CD4-positive, alpha-beta memory T cell (primary cell): ENCODE results near the gene IDS. TPM values are rescaled to one million over a fixed set of nuclear protein-coding genes. Genes with fewer than 3 reads are reported as not detected.

Experiments used
- CTCF ChIA-PET: fragments of 350-600 bp; sonication (Branson Sonifier 250); formaldehyde crosslinking; loops from one replicate; lab custom pipeline; 2021; ENCODE audit warnings: inconsistent platforms; ENCODE audit not compliant: partially characterized antibody; lab: Charles Lee
- POLR2A ChIA-PET: fragments of 350-600 bp; sonication (Branson Sonifier 250); formaldehyde crosslinking; loops from one replicate; lab custom pipeline; 2021; ENCODE audit not compliant: partially characterized antibody; lab: Charles Lee
- DNase-seq, 5 donors: peaks; one replicate each; pipeline versions ENCODE4 v3.0.0 to v3.0.0-alpha.2; 2020 to 2022; ENCODE audit warnings: mixed read lengths in 1 of 5
- H3K27ac ChIP-seq: one replicate; pipeline ENCODE4 v1.7.0; 2013; ENCODE audit warnings: low read depth, low read length
- H3K27me3 ChIP-seq: 2 replicates; pipeline ENCODE4 v1.7.0; 2013; ENCODE audit warnings: mild to moderate bottlenecking, low read length, moderate library complexity; ENCODE audit not compliant: insufficient read depth
- H3K36me3 ChIP-seq: 2 replicates; pipeline ENCODE4 v1.7.0; 2013; ENCODE audit warnings: mild to moderate bottlenecking, low read length, moderate library complexity; ENCODE audit not compliant: insufficient read depth
- H3K4me1 ChIP-seq: 2 replicates; pipeline ENCODE4 v1.7.0; 2013; ENCODE audit warnings: mild to moderate bottlenecking, low read length, moderate library complexity; ENCODE audit not compliant: insufficient read depth
- H3K4me3 ChIP-seq, 2 donors: one replicate each; pipeline ENCODE4 v1.7.0; 2013; ENCODE audit warnings: low read length in 2 of 2, mild to moderate bottlenecking in 1 of 2
- H3K9me3 ChIP-seq, 2 donors: one replicate each; pipeline ENCODE4 v1.7.0; 2013; ENCODE audit warnings: low read length in 2 of 2, control low read depth in 1 of 2; ENCODE audit not compliant: control insufficient read depth in 1 of 2
- H3K27ac Mint-ChIP-seq, 7 donors: one replicate each; pipeline ENCODE4 v1.8.0; 2020 to 2021; ENCODE audit warnings: mixed read lengths in 7 of 7, mild to moderate bottlenecking in 6 of 7, inconsistent platforms in 3 of 7, moderate library complexity in 3 of 7
- H3K27me3 Mint-ChIP-seq, 2 donors: one replicate each; pipeline ENCODE4 v1.8.0; 2020 to 2021; ENCODE audit warnings: mixed read lengths in 2 of 2
- H3K36me3 Mint-ChIP-seq, 2 donors: one replicate each; pipeline ENCODE4 v1.8.0; 2020 to 2021; ENCODE audit warnings: mixed read lengths in 2 of 2, inconsistent platforms in 1 of 2, mild to moderate bottlenecking in 1 of 2
- H3K4me1 Mint-ChIP-seq, 4 donors: one replicate each; pipeline ENCODE4 v1.8.0; 2020 to 2021; ENCODE audit warnings: mixed read lengths in 4 of 4, mild to moderate bottlenecking in 1 of 4
- H3K4me3 Mint-ChIP-seq, 8 donors: one replicate each; pipeline ENCODE4 v1.8.0; 2020 to 2021; ENCODE audit warnings: mixed read lengths in 8 of 8, mild to moderate bottlenecking in 7 of 8, moderate library complexity in 6 of 8, inconsistent platforms in 3 of 8
- H3K9me3 Mint-ChIP-seq, 8 donors: one replicate each; pipeline ENCODE4 v1.8.0; 2020 to 2021; ENCODE audit warnings: mixed read lengths in 8 of 8, mild to moderate bottlenecking in 5 of 8, inconsistent platforms in 3 of 8, moderate library complexity in 1 of 8
- intact Hi-C: fragments of 100-400 bp; cut with micrococcal nuclease; formaldehyde crosslinking; loops from one replicate; pipeline ENCODE4 v1.15.1; 2023
- polyA plus RNA-seq, 2 donors: library from polyadenylated mRNA; unstranded; fragments of 300-500 nt; fragmentation: Illumina TruSeq; gene quantifications; one replicate each; pipeline ENCODE4 v1.2.3, GENCODE V29; 2021
- total RNA-seq, 2 experiments: library from RNA; stranded (reverse); gene quantifications; one replicate each; pipeline ENCODE4 v1.2.3, GENCODE V29; 2021

The IDS gene
- total and polyA plus RNA-seq, 4 experiments from 2014 or later: 121 to 196 (median 157) TPM

DNA sequence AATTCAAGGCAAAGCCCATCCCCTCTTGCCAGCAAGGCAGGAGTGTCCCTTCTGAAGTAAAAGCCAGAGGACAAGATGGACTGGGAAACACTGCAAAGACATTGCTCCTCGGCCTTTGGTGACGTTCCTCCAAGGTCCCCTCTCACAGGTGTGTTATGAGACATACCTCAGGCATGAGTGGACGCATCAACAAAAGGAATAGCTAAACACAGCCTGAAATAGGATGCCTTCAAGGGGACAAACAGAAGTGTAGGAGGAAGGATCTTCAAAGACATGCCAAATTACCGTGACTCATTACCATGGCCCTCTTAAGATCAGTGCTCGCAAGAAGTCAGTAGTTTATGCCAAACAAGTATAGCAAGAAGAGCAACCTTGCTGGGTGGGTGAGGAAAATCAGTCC lies 6.0 kb upstream of the IDS start:
- POLR2A ChIA-PET: interaction anchor here (2.9 kb wide), 1 partner anchor 29 kb away, joined by 22 read pairs; the partner anchor contains the start of gene EOLA1
- no peak overlapping the region for H3K27ac Mint-ChIP-seq

DNA sequence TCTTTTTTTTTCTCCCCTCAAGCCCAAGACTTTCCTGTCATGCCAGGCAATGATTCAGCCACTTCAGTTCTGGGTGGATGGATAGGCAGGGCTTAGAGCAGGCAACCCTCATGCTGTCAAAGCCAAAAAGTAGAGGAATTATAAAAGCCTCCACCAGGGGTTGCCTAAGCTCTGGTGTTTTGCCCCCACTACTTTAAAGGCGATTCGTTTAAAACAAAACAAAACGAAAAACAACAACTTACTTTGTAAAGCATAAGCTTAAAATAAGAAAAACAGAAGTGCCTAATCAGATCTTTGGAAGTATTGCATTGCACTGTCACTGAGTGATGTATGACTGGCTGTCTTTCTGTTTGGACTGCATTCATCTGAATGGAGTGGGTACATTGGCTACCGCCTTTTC lies 5.3 kb upstream of the IDS start:
- POLR2A ChIA-PET: no interaction called here
- peaks cover 29% of the 10 kb centered on the region for H3K4me1 ChIP-seq
- DNase-seq: no peak
- CTCF ChIA-PET: interaction anchor here (0.8 to 4.1 kb wide), 2 partner anchors 19 to 29 kb away, joined by 3 to 33 read pairs; no protein-coding TSS in a partner anchor
- H3K4me3 ChIP-seq: no peak overlapping the region
- H3K27ac ChIP-seq: no peak overlapping the region
- Mint-ChIP-seq H3K36me3 (no peaks in the 10 kb centered on the region), H3K27me3 (peaks cover 0 to 2% of the 10 kb centered on the region in 2 donors), H3K27ac (no peak overlapping the region), H3K9me3 (no peaks in the 10 kb centered on the region), H3K4me1 (peaks cover 9 to 16% (median 11%) of the 10 kb centered on the region in 4 donors), H3K4me3 (no peak overlapping the region)
- no peaks in the 10 kb centered on the region for H3K27me3 ChIP-seq
- intact Hi-C loops: loop anchor here (5.0 kb wide), 1 partner anchor 122 kb away; the partner anchor contains the start of gene TMEM185A
- H3K9me3 ChIP-seq: no peaks in the 10 kb centered on the region
- no peaks in the 10 kb centered on the region for H3K36me3 ChIP-seq

More for the DNA sequence above, 6.0 kb upstream of the IDS start:
- Histone ChIP-seq H3K27me3 (no peaks in the 10 kb centered on the region), H3K36me3 (no peaks in the 10 kb centered on the region), H3K4me3 (no peak overlapping the region), H3K27ac (no peak overlapping the region), H3K9me3 (no peaks in the 10 kb centered on the region), H3K4me1 (peaks cover 22% of the 10 kb centered on the region)
- Mint-ChIP-seq H3K27me3 (peaks cover 0 to 2% of the 10 kb centered on the region in 2 donors), H3K4me1 (peaks cover 5 to 14% (median 8%) of the 10 kb centered on the region in 4 donors), H3K4me3 (no peak overlapping the region), H3K9me3 (no peaks in the 10 kb centered on the region), H3K36me3 (no peaks in the 10 kb centered on the region)
- no peak for DNase-seq
- intact Hi-C loops: loop anchor here (5.0 kb wide), 1 partner anchor 121 kb away; the partner anchor contains the start of gene TMEM185A
- CTCF ChIA-PET: interaction anchor here (2.4 to 4.1 kb wide), 4 partner anchors 11 to 29 kb away, joined by 16 to 33 read pairs (median 30); partner anchors contain the start of gene EOLA1

DNA sequence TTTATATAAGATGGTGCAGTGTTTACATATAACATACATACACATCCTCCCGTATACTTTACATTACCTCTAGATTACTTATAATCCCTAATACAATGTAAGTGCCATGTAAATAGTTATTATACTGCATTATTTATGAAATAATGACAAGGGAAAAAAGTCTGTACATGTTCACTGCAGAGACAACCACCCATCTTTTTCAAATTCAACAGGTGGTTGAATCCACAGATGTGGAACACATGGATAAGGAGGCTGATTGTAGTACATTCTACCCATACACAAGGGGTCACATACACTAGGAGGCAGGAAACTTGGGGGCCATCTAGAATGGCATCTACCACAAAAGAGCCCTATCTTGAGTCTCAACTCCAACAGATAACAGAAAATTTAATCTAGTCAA lies 3.4 kb upstream of the IDS start:
- CTCF ChIA-PET: interaction anchor here (0.9 kb wide), 1 partner anchor 18 kb away, joined by 3 read pairs; no protein-coding TSS in a partner anchor

DNA sequence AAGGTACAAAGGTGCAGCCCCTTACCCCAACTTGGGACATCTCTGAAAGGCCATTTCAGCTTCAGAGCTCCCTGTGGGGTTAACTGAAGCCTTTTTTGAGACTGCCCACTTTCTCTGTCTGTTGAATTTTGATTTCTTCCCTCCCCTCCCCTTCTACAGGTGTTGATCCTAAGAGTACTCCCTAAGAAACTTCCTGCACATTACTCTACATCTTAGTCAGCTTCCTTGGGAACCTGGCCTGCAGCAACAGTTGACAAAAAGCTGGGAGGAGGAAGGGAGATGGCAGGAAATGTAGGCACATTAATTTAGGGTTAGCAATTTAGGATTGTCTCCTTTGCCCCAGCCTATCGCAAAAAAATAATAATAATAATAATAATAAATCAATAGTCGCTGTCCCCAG lies 1.2 kb upstream of the IDS start:
- H3K27me3 Mint-ChIP-seq: peaks cover 2 to 3% of the 10 kb centered on the region in 2 donors
- peak overlapping the region in 1 of 8 donors; percentile 51 for H3K4me3 Mint-ChIP-seq
- Histone ChIP-seq H3K9me3 (no peaks in the 10 kb centered on the region), H3K27ac (peak overlapping the region; percentile 95), H3K4me3 (no peak overlapping the region), H3K4me1 (peaks cover 27% of the 10 kb centered on the region), H3K27me3 (no peaks in the 10 kb centered on the region), H3K36me3 (peaks cover 9% of the 10 kb centered on the region)
- H3K36me3 Mint-ChIP-seq: peaks cover 4 to 20% of the 10 kb centered on the region in 2 donors
- CTCF ChIA-PET: no interaction called here
- no peaks in the 10 kb centered on the region for H3K9me3 Mint-ChIP-seq
- H3K27ac Mint-ChIP-seq: peak overlapping the region in 6 of 7 donors; percentile 45 to 100 (median 98)
- DNase-seq: no peak
- intact Hi-C loops: loop anchor here (5.0 kb wide), 1 partner anchor 321 kb away; no protein-coding TSS in a partner anchor
- peaks cover 9 to 28% (median 20%) of the 10 kb centered on the region in 4 donors for H3K4me1 Mint-ChIP-seq
- POLR2A ChIA-PET: interaction anchor here (1.3 to 4.8 kb wide), 5 partner anchors 8 to 432 kb away, joined by 4 to 112 read pairs (median 13); partner anchors contain the start of genes EOLA1 and EOLA2

More for the DNA sequence above, 3.4 kb upstream of the IDS start:
- POLR2A ChIA-PET: interaction anchor here (1.1 kb wide), 1 partner anchor 32 kb away, joined by 3 read pairs; the partner anchor contains the start of gene EOLA1
- peak overlapping the region in 1 of 7 donors; percentile 37 for H3K27ac Mint-ChIP-seq
- no peaks in the 10 kb centered on the region for H3K36me3 ChIP-seq
- H3K9me3 Mint-ChIP-seq: no peaks in the 10 kb centered on the region
- no peak overlapping the region for H3K27ac ChIP-seq
- intact Hi-C loops: loop anchor here (5.0 kb wide), 1 partner anchor 319 kb away; no protein-coding TSS in a partner anchor
- DNase-seq: no peak
- no peaks in the 10 kb centered on the region for H3K9me3 ChIP-seq
- H3K27me3 ChIP-seq: no peaks in the 10 kb centered on the region
- peaks cover 11 to 22% (median 14%) of the 10 kb centered on the region in 4 donors for H3K4me1 Mint-ChIP-seq
- H3K4me3 Mint-ChIP-seq: no peak overlapping the region
- peaks cover 2 to 3% of the 10 kb centered on the region in 2 donors for H3K27me3 Mint-ChIP-seq
- H3K36me3 Mint-ChIP-seq: peaks cover 0 to 5% of the 10 kb centered on the region in 2 donors
- H3K4me3 ChIP-seq: no peak overlapping the region
- H3K4me1 ChIP-seq: peaks cover 22% of the 10 kb centered on the region

DNA sequence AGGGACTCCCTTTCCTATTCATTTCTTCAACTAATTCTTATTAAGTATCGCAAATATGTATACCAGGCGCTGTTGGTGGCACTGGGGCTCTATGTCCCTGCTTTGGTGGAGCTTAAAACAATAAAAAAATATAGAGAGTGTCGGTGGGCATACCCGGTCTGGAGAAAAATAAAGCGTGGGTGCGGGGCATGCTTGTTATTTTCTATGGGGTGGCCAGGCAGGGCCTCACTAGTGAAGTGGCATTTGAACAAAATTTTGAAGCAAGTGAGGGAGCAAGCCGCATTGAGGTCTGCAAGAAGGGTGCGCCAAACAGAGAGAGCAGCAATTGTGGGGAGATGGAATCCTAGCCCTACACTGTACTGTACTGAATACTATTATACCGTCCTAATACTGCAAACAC lies 565 bp upstream of the IDS start:
- peaks cover 2 to 3% of the 10 kb centered on the region in 2 donors for H3K27me3 Mint-ChIP-seq
- peaks cover 9 to 33% (median 22%) of the 10 kb centered on the region in 4 donors for H3K4me1 Mint-ChIP-seq
- Histone ChIP-seq H3K9me3 (no peaks in the 10 kb centered on the region), H3K27ac (peak overlapping the region; percentile 95), H3K27me3 (no peaks in the 10 kb centered on the region), H3K4me1 (peaks cover 33% of the 10 kb centered on the region), H3K4me3 (peak overlapping the region in 1 of 2 donors; percentile 73), H3K36me3 (peaks cover 16% of the 10 kb centered on the region)
- H3K9me3 Mint-ChIP-seq: no peaks in the 10 kb centered on the region
- intact Hi-C loops: loop anchor here (1.0 to 5.0 kb wide), 2 partner anchors 22 to 322 kb away; no protein-coding TSS in a partner anchor
- peak overlapping the region in 6 of 7 donors; percentile 97 to 100 (median 98) for H3K27ac Mint-ChIP-seq
- H3K36me3 Mint-ChIP-seq: peaks cover 5 to 26% of the 10 kb centered on the region in 2 donors
- POLR2A ChIA-PET: interaction anchor here (0.6 to 4.8 kb wide), 8 partner anchors 8 to 434 kb away, joined by 3 to 112 read pairs (median 9); partner anchors contain the start of genes EOLA1 and EOLA2
- CTCF ChIA-PET: interaction anchor here (0.9 to 2.5 kb wide), 3 partner anchors 14 to 34 kb away, joined by 3 to 20 read pairs (median 5); partner anchors contain the start of gene EOLA1
- DNase-seq: no peak
- peak overlapping the region; percentile 52 to 99 (median 96) for H3K4me3 Mint-ChIP-seq

DNA sequence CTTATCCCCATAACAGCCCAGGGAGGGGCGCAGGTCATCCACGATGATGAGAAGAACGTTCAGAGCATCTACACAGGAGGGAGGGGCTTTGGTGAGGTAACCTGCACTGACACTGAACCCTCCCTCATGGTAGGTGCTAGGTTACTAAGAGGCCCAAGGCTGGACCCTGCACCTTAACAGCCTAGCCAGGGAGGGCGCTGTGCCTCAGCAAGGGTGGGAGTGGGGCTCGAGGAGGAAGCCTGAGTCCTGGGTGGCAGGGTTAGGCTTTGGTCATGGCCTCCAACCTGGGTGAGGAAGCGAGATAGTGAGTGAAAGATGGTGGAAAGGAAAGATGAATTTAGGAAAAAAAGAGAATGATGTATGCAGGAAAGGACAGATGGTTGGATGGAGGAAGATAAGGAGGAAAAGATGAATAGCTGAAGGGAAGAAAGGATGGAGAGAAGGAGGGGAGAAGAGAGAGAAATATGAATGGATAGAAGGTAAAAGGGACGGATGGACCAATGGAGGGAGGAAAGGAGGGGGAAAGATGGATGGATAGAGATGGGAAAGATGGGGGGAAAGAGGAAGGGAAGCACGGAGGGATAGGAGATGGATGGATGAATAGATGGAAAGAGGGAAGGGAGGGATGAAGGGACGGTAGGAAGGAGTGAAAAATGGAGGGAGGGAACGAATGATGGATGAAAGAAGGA lies 736 bp downstream of the IDS start:
- Mint-ChIP-seq H3K4me1 (peaks cover 13 to 44% (median 27%) of the 10 kb centered on the region in 4 donors), H3K9me3 (no peaks in the 10 kb centered on the region)
- POLR2A ChIA-PET: interaction anchor here (0.6 to 4.8 kb wide), 8 partner anchors 10 to 1593 kb away, joined by 3 to 112 read pairs (median 8); partner anchors contain the start of genes EOLA1, EOLA2 and FMR1

More for the DNA sequence above, 736 bp downstream of the IDS start:
- Mint-ChIP-seq H3K27ac (peak overlapping the region in 6 of 7 donors; percentile 97 to 100 (median 99)), H3K27me3 (peaks cover 0 to 3% of the 10 kb centered on the region in 2 donors), H3K36me3 (peaks cover 5 to 38% of the 10 kb centered on the region in 2 donors), H3K4me3 (peak overlapping the region; percentile 85 to 99 (median 96))
- H3K9me3 ChIP-seq: no peaks in the 10 kb centered on the region
- peak overlapping the region; percentile 95 for H3K27ac ChIP-seq
- CTCF ChIA-PET: interaction anchor here (0.7 to 2.5 kb wide), 5 partner anchors 20 to 436 kb away, joined by 3 to 20 read pairs (median 3); partner anchors contain the start of gene EOLA1
- H3K4me3 ChIP-seq: peak overlapping the region; percentile 73 to 84
- H3K27me3 ChIP-seq: no peaks in the 10 kb centered on the region
- DNase-seq: peak; percentile 63 to 87 (median 75)
- H3K36me3 ChIP-seq: peaks cover 24% of the 10 kb centered on the region
- intact Hi-C loops: loop anchor here (1.0 kb wide), 1 partner anchor 36 kb away; no protein-coding TSS in a partner anchor
- H3K4me1 ChIP-seq: peaks cover 37% of the 10 kb centered on the region
